IPS-15b (cell line): ENCODE measurements around the gene PDK1.
"Not testable (repeated sequence)": the region's sequence is repeated elsewhere in the genome, so short reads cannot be mapped to it uniquely, and the experiment has no call there.

ENCODE experiments used
- H3K27me3 ChIP-seq: one replicate; pipeline ENCODE4 v1.6.1; 2013; ENCODE audit warnings: low read length; ENCODE audit not compliant: control insufficient read depth, insufficient read depth
- H3K36me3 ChIP-seq: one replicate; pipeline ENCODE4 v1.6.1; 2013; ENCODE audit warnings: low read length; ENCODE audit not compliant: control insufficient read depth, insufficient read depth
- H3K4me1 ChIP-seq: one replicate; pipeline ENCODE4 v1.6.1; 2013; ENCODE audit warnings: mild to moderate bottlenecking, low read length; ENCODE audit not compliant: control insufficient read depth, insufficient read depth
- H3K4me3 ChIP-seq: one replicate; pipeline ENCODE4 v1.5.1; 2013; ENCODE audit warnings: low read depth, low read length
- H3K9ac ChIP-seq: one replicate; pipeline ENCODE4 v1.6.1; 2013; ENCODE audit warnings: low read depth, mild to moderate bottlenecking, low read length
- H3K9me3 ChIP-seq: one replicate; pipeline ENCODE4 v1.6.1; 2013; ENCODE audit warnings: mild to moderate bottlenecking, low read length; ENCODE audit not compliant: control insufficient read depth, insufficient read depth

The PDK1 gene

GRCh38 chr2:172533687-172534086 lies 22.2 kb upstream of the PDK1 start:
- no peaks in the 10 kb centered on the region for H3K9me3 ChIP-seq
- H3K27me3 ChIP-seq = no peaks in the 10 kb centered on the region
- H3K4me3 ChIP-seq = no peak overlapping the region

GRCh38 chr2:172535119-172535518 lies 20.8 kb upstream of the PDK1 start:
- Histone ChIP-seq H3K4me1 (peaks cover 24% of the 10 kb centered on the region), H3K36me3 (no peaks in the 10 kb centered on the region), H3K9ac (no peak overlapping the region), H3K4me3 (no peak overlapping the region), H3K27me3 (no peaks in the 10 kb centered on the region), H3K9me3 (peaks cover 3% of the 10 kb centered on the region)

More at GRCh38 chr2:172533687-172534086, 22.2 kb upstream of the PDK1 start:
- peaks cover 24% of the 10 kb centered on the region for H3K4me1 ChIP-seq
- H3K36me3 ChIP-seq = no peaks in the 10 kb centered on the region
- no peak overlapping the region for H3K9ac ChIP-seq

GRCh38 chr2:172537851-172538250 lies 18.0 kb upstream of the PDK1 start:
- peaks cover 22% of the 10 kb centered on the region for H3K4me1 ChIP-seq
- H3K9me3 ChIP-seq, H3K36me3 ChIP-seq: not testable (repeated sequence)

GRCh38 chr2:172539767-172540166 lies 16.1 kb upstream of the PDK1 start:
- peaks cover 7% of the 10 kb centered on the region for H3K4me1 ChIP-seq
- no peak overlapping the region for H3K4me3 ChIP-seq
- no peaks in the 10 kb centered on the region for H3K27me3 ChIP-seq
- no peaks in the 10 kb centered on the region for H3K36me3 ChIP-seq
- peaks cover 3% of the 10 kb centered on the region for H3K9me3 ChIP-seq
- H3K9ac ChIP-seq = no peak overlapping the region

More at GRCh38 chr2:172537851-172538250, 18.0 kb upstream of the PDK1 start:
- not testable (repeated sequence) for H3K4me3 ChIP-seq, H3K9ac ChIP-seq, H3K27me3 ChIP-seq

GRCh38 chr2:172540421-172540820 lies 15.5 kb upstream of the PDK1 start:
- Histone ChIP-seq H3K9me3 (peaks cover 3% of the 10 kb centered on the region), H3K36me3 (no peaks in the 10 kb centered on the region), H3K4me3 (no peak overlapping the region), H3K9ac (no peak overlapping the region), H3K27me3 (no peaks in the 10 kb centered on the region), H3K4me1 (peaks cover 3% of the 10 kb centered on the region)

- Histone ChIP-seq H3K27me3 (no peaks in the 10 kb centered on the region), H3K9ac (no peak overlapping the region), H3K4me1 (peaks cover 14% of the 10 kb centered on the region), H3K9me3 (no peaks in the 10 kb centered on the region), H3K36me3 (no peaks in the 10 kb centered on the region), H3K4me3 (no peak overlapping the region)
Observed at GRCh38 chr2:172545408-172546075, 10.3 kb upstream of the PDK1 start.

GRCh38 chr2:172549131-172549530 lies 6.8 kb upstream of the PDK1 start:
- no peaks in the 10 kb centered on the region for H3K27me3 ChIP-seq
- H3K9me3 ChIP-seq = no peaks in the 10 kb centered on the region
- no peak overlapping the region for H3K4me3 ChIP-seq
- no peaks in the 10 kb centered on the region for H3K36me3 ChIP-seq
- peaks cover 29% of the 10 kb centered on the region for H3K4me1 ChIP-seq
- H3K9ac ChIP-seq = no peak overlapping the region

- H3K4me3 ChIP-seq, H3K9me3 ChIP-seq, H3K9ac ChIP-seq, H3K36me3 ChIP-seq, H3K27me3 ChIP-seq: not testable (repeated sequence)
- H3K4me1 ChIP-seq = peaks cover 36% of the 10 kb centered on the region
Observed at GRCh38 chr2:172549802-172550201, 6.1 kb upstream of the PDK1 start.

GRCh38 chr2:172550419-172550818 lies 5.5 kb upstream of the PDK1 start:
- H3K36me3 ChIP-seq = no peaks in the 10 kb centered on the region
- H3K4me3 ChIP-seq = no peak overlapping the region
- H3K9me3 ChIP-seq = no peaks in the 10 kb centered on the region
- H3K9ac ChIP-seq = no peak overlapping the region
- H3K27me3 ChIP-seq = no peaks in the 10 kb centered on the region
- peaks cover 40% of the 10 kb centered on the region for H3K4me1 ChIP-seq

GRCh38 chr2:172551271-172551670 lies 4.6 kb upstream of the PDK1 start:
- Histone ChIP-seq H3K9me3 (no peaks in the 10 kb centered on the region), H3K4me1 (peaks cover 40% of the 10 kb centered on the region), H3K4me3 (peak overlapping the region; percentile 20), H3K36me3 (no peaks in the 10 kb centered on the region), H3K9ac (no peak overlapping the region), H3K27me3 (no peaks in the 10 kb centered on the region)

GRCh38 chr2:172552547-172553291 lies 3.2 kb upstream of the PDK1 start:
- Histone ChIP-seq H3K27me3 (no peaks in the 10 kb centered on the region), H3K4me1 (peaks cover 46% of the 10 kb centered on the region), H3K4me3 (no peak overlapping the region), H3K9me3 (no peaks in the 10 kb centered on the region), H3K36me3 (no peaks in the 10 kb centered on the region), H3K9ac (no peak overlapping the region)
